AG04449 (cell line): ENCODE data around the gene SORBS2.

ENCODE experiments used
- CTCF ChIA-PET: fragments of 350-600 bp; formaldehyde crosslinking; extraction: SDS; loops from one replicate; lab custom pipeline; 2021; ENCODE audit warnings: antibody characterized with exemption; lab: Yijun Ruan, JAX
- POLR2A ChIA-PET: fragments of 400-600, 350-600 bp; formaldehyde crosslinking; extraction: SDS; loops from one replicate; lab custom pipeline; 2020; ENCODE audit warnings: antibody characterized with exemption, inconsistent platforms; lab: Yijun Ruan, JAX
- DNase-seq: peaks from one replicate; pipeline ENCODE4 v3.0.0-alpha.2; 2010; ENCODE audit warnings: low read depth, low spot score
- H3K4me3 ChIP-seq: 2 replicates; pipeline ENCODE4 v1.5.1; 2011; ENCODE audit warnings: low read depth, mild to moderate bottlenecking, control low read depth, low read length
- TF ChIP-seq, protein P1 (sequence below): IDR thresholded peaks from one replicate; pipeline ENCODE4 v1.5.1; 2011; ENCODE audit warnings: mild to moderate bottlenecking, moderate library complexity, low read length, control low read depth, inconsistent platforms; ENCODE audit not compliant: insufficient read depth; ENCODE audit errors: missing control alignments

The SORBS2 gene

DNA sequence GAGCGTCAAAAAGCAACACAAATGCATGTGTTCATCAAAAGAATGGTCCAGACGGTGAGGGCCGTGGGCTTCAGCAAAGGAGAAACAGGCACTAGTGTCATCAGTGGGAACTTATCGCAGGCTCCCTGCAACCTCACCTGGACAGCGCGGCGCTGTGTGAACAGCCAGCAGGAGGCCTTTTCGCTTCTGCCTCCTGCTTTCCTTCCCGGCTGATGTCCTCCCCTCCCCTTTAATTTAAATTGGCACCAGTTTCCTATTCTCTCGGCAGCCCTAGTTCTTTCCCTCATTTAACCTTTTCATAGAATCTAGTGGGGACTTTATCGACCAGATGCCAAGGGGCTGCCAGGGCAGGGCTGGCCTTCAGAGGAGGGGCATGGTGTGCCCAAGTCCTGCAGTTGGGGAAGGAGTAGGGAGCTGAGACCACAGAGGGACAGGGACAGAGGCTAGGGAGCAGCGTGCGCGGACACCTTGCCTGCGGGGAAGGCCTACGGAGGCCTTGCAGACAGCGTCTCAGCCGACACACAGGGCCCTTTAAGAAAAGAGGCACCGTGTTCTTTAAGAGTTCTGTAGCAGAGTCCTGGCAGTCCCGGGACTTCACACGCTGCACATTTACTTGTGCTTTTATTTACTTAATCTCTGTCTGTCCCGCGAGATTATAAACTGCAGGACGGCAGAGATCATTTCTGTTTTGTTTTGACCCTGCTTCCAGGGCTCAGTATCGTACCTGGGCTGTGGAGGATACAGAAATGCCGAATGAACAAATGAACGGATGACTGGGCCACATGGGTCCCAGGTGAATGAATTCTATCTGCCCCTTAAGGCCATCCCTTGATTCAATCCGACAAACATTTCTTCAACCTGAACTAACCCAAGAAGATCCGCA is 8.4 kb upstream of the SORBS2 start:
- POLR2A ChIA-PET: no interaction called here

DNA sequence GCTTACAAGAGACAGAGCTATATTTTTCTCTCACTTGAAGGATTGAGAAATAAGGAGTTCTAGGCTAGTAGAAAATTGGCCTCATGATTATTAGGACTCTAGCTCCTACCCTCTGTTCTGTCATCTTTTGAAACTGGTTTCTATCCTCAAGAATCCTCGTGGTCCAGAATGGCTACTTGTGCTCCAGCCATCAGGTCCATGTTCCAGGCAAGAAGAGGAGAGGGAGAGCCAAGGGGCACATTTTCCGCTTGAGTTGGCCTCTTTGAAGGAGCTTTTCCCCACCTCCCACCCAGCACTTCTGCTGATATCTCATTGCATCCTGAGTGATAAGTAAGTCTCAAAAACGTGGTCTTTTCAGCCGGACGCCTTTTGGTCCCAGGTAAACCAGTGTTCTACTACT is 7.2 kb upstream of the SORBS2 start:
- TF ChIP-seq, protein P1, sequence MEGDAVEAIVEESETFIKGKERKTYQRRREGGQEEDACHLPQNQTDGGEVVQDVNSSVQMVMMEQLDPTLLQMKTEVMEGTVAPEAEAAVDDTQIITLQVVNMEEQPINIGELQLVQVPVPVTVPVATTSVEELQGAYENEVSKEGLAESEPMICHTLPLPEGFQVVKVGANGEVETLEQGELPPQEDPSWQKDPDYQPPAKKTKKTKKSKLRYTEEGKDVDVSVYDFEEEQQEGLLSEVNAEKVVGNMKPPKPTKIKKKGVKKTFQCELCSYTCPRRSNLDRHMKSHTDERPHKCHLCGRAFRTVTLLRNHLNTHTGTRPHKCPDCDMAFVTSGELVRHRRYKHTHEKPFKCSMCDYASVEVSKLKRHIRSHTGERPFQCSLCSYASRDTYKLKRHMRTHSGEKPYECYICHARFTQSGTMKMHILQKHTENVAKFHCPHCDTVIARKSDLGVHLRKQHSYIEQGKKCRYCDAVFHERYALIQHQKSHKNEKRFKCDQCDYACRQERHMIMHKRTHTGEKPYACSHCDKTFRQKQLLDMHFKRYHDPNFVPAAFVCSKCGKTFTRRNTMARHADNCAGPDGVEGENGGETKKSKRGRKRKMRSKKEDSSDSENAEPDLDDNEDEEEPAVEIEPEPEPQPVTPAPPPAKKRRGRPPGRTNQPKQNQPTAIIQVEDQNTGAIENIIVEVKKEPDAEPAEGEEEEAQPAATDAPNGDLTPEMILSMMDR: no peak
- ChIA-PET CTCF (no interaction called here), POLR2A (no interaction called here)
- H3K4me3 ChIP-seq: no peak overlapping the region
- DNase-seq: no peak

More for the DNA sequence above, 8.4 kb upstream of the SORBS2 start:
- DNase-seq: no peak
- no peak overlapping the region for H3K4me3 ChIP-seq
- TF ChIP-seq, protein P1: no peak
- CTCF ChIA-PET: no interaction called here

DNA sequence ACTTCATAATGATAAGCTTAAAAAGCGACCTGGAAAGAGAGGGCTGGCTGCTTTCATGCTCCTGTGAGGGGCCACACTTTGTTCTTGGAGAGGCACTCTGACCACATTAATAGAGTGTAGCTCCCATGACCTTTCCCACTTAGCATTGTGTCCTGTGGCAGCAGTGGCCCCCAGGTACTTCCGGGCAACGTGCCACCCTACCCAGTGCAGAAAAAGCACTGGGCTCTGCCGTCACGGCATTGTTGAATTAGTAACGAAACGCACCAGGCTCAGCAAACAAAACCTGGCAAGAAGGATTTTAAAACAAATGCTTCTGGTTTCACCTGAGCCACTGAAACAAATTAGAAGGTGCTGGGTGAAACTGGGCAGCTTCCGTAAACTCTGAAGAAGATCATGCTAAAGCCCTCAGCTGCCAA is 5.4 kb upstream of the SORBS2 start:
- TF ChIP-seq, protein P1: no peak
- no peak for DNase-seq
- H3K4me3 ChIP-seq: no peak overlapping the region
- POLR2A ChIA-PET: no interaction called here
- CTCF ChIA-PET: no interaction called here

DNA sequence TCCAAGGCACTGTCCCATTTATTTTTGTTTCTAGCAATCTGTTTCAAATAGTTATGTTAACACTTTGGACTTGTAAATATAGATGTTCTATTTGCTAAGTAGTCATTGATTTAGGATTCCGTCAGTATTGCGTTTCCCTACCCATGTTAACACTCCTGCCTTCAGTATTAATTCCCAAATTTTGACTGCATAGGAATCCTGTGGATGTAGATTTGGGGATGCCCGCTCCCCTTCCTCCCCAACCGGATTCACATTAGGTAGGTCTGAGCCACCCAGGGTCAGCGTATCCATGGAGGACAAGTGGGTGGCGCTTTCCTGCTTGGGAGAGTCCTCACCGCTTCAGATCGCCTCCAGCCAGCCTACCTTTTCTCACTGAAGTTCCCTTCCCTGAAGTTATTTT is 1.1 kb upstream of the SORBS2 start:
- DNase-seq: no peak
- CTCF ChIA-PET: no interaction called here
- TF ChIP-seq, protein P1: no peak
- H3K4me3 ChIP-seq: no peak overlapping the region
- POLR2A ChIA-PET: no interaction called here

DNA sequence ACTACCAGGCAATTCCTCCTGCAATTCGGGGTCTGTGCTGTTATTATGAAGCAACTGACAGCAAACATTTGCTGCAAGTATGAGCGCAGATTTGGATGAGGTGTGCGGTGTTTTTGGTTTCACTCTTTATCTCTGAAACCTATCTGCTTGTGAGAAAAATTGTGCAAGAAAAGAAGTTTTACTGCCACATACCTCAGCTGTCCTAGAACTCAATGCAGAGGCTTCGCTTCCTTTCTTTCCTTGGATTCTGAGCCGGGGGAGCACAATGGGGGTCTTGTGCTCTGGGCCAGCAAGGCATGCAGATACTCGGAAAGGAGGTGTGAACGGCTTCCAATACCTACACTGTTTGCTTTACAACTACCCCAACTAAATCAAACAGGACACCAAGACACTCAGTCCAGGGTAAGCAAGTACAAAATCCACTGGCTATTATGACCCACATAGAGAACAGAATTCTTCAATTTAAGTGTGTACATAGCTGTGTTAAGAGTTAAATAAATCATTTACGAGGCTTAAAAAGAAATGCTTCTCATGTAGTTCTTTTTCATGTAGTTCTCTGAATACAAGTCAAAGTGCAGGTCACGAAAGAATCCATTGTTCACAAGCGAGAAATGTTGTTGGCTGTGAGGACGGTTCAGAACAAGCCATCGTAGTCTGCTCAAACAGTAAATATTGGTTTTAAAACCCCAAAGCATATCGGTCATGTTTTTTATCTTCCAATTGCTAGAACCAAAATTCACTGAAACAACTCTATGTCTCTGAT is 1.1 kb downstream of the SORBS2 start:
- CTCF ChIA-PET: no interaction called here
- no peak overlapping the region for H3K4me3 ChIP-seq
- TF ChIP-seq, protein P1: no peak
- POLR2A ChIA-PET: no interaction called here
- DNase-seq: no peak

DNA sequence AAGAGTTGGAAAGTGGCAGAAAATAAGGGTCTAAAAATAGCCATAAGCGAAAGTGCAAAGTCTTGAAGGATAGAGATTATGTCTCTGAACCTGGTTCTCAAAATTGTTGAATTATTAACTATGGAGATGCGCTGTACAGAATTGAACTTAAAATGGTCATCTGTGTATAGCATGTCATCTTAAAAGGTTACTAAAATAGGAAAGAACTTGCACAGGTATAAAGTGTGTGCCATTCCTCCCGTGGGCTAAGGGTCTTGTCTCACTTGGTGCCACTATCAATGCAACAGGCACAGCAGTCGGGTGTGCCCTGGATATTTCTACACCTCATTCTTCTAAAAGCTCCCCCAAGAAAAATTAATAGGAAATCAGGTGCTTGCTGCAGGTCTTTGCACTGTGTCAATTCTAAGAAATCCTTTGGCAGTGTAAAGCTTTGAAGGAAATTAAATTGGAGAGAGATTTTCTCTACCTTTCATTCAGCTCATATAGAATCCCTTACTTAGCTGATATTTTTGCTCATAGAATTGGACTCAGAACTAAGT is 2.4 kb downstream of the SORBS2 start:
- CTCF ChIA-PET: interaction anchor here (0.7 kb wide), 1 partner anchor 19 kb away, joined by 3 read pairs; no protein-coding TSS in a partner anchor
- TF ChIP-seq, protein P1: no peak
- POLR2A ChIA-PET: no interaction called here
- DNase-seq: no peak
- no peak overlapping the region for H3K4me3 ChIP-seq
